Neural progenitor cell (in vitro differentiated cells): ENCODE measurements around the gene CERS6.

Experiments
- EZH2 ChIP-seq: fragments of 200-600 bp; sonication (generic); IDR thresholded peaks from 2 replicates; pipeline ENCODE4 v1.6.1; 2017; ENCODE audit warnings: antibody characterized with exemption, mild to moderate bottlenecking, moderate library complexity
- TF ChIP-seq, protein P1 (sequence below): fragments of 200-600 bp; sonication (generic); IDR thresholded peaks from 2 replicates; pipeline ENCODE4 v1.5.1; 2017; ENCODE audit warnings: antibody characterized with exemption, mild to moderate bottlenecking

DNA sequence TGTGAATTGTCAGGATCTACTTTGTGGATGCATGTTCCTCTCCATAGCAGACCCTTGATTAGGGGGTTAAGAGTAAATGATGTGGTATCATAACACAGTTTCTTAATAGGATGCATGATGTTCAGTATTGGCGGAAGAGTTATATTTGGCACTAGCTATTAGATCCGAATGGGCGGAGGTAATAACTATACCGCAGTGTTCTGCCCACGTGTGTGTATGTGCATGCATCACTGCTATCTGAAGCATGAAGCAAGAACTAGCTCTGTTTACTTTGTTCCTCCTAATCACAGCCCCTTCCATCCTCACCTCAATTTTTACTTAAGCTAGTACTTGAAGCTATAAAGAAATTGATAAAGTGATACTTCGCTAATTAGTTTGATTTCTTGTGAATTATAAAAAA, 186.8 kb downstream of the CERS6 start:
- TF ChIP-seq, protein P1, sequence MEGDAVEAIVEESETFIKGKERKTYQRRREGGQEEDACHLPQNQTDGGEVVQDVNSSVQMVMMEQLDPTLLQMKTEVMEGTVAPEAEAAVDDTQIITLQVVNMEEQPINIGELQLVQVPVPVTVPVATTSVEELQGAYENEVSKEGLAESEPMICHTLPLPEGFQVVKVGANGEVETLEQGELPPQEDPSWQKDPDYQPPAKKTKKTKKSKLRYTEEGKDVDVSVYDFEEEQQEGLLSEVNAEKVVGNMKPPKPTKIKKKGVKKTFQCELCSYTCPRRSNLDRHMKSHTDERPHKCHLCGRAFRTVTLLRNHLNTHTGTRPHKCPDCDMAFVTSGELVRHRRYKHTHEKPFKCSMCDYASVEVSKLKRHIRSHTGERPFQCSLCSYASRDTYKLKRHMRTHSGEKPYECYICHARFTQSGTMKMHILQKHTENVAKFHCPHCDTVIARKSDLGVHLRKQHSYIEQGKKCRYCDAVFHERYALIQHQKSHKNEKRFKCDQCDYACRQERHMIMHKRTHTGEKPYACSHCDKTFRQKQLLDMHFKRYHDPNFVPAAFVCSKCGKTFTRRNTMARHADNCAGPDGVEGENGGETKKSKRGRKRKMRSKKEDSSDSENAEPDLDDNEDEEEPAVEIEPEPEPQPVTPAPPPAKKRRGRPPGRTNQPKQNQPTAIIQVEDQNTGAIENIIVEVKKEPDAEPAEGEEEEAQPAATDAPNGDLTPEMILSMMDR = no peak
- no peak for TF ChIP-seq EZH2
